BJ (cell line): ENCODE measurements around the gene RGS6. TPM values are rescaled to one million over a fixed set of nuclear protein-coding genes. Genes with fewer than 3 reads are reported as not detected.

Experiments used
- CTCF ChIA-PET: fragments of 350-600 bp; formaldehyde crosslinking; extraction: SDS; loops from one replicate; lab custom pipeline; 2021; ENCODE audit warnings: antibody characterized with exemption, inconsistent platforms; lab: Yijun Ruan, JAX
- POLR2A ChIA-PET: fragments of 300-600 bp; sonication (Branson Sonifier 250); formaldehyde crosslinking; extraction: SDS; loops from one replicate; lab custom pipeline; 2021; ENCODE audit warnings: antibody characterized with exemption; lab: Charles Lee
- DNase-seq: peaks from one replicate; pipeline ENCODE4 v3.0.0-alpha.2; 2011; ENCODE audit warnings: low read depth
- H3K27me3 ChIP-seq: 2 replicates; pipeline ENCODE4 v1.6.0; 2011; ENCODE audit warnings: low read length; ENCODE audit not compliant: control insufficient read depth, insufficient read depth
- H3K36me3 ChIP-seq: 2 replicates; pipeline ENCODE4 v1.5.1; 2011; ENCODE audit warnings: low read length; ENCODE audit not compliant: control insufficient read depth, insufficient read depth
- H3K4me3 ChIP-seq: 2 replicates; pipeline ENCODE4 v1.5.1; 2011; ENCODE audit warnings: low read depth, mild to moderate bottlenecking, control low read depth, low read length
- CTCF ChIP-seq: IDR thresholded peaks from 2 replicates; pipeline ENCODE4 v1.5.1; 2011; ENCODE audit warnings: low read depth, mild to moderate bottlenecking, control low read depth, inconsistent platforms, low read length, moderate library complexity; ENCODE audit not compliant: insufficient read depth
- polyA plus RNA-seq: library from polyadenylated mRNA; depleted of rRNA; stranded (reverse); fragments of >200 nt; gene quantifications from 2 replicates; pipeline ENCODE4 v1.2.3, GENCODE V29; 2011

RGS6 gene
- polyA plus RNA-seq, 1 experiment, result not detected

- POLR2A ChIA-PET, result no interaction called here
- H3K4me3 ChIP-seq, result no peak overlapping the region
- no peak for DNase-seq
- no peak for TF ChIP-seq CTCF
- CTCF ChIA-PET, result interaction anchor here (0.7 kb wide), 1 partner anchor 1380 kb away, joined by 3 read pairs; no protein-coding TSS in a partner anchor
- H3K36me3 ChIP-seq, result no peaks in the 10 kb centered on the region
- H3K27me3 ChIP-seq, result no peaks in the 10 kb centered on the region
Measured at GRCh38 chr14:72010474-72010873, 78.2 kb downstream of the RGS6 start.

GRCh38 chr14:72013721-72014345 lies 81.6 kb downstream of the RGS6 start:
- ChIA-PET POLR2A (no interaction called here), CTCF (no interaction called here)
- Histone ChIP-seq H3K27me3 (no peaks in the 10 kb centered on the region), H3K36me3 (no peaks in the 10 kb centered on the region), H3K4me3 (no peak overlapping the region)
- DNase-seq, result no peak
- TF ChIP-seq CTCF, result no peak

GRCh38 chr14:72014486-72014885 lies 82.3 kb downstream of the RGS6 start:
- CTCF ChIA-PET, result no interaction called here
- POLR2A ChIA-PET, result no interaction called here
- Histone ChIP-seq H3K27me3 (no peaks in the 10 kb centered on the region), H3K36me3 (no peaks in the 10 kb centered on the region), H3K4me3 (no peak overlapping the region)
- TF ChIP-seq CTCF, result no peak
- DNase-seq, result no peak

GRCh38 chr14:72017290-72017689 lies 85.1 kb downstream of the RGS6 start:
- no peak for TF ChIP-seq CTCF
- ChIA-PET CTCF (no interaction called here), POLR2A (no interaction called here)
- Histone ChIP-seq H3K36me3 (no peaks in the 10 kb centered on the region), H3K27me3 (no peaks in the 10 kb centered on the region), H3K4me3 (no peak overlapping the region)
- no peak for DNase-seq

- no peak for TF ChIP-seq CTCF
- POLR2A ChIA-PET, result no interaction called here
- CTCF ChIA-PET, result interaction anchor here (1.0 to 1.2 kb wide), 4 partner anchors 17 to 25 kb away, joined by 3 read pairs; no protein-coding TSS in a partner anchor
Measured at GRCh38 chr14:72023128-72024042, 91.2 kb downstream of the RGS6 start.

More at GRCh38 chr14:72023128-72024042, 91.2 kb downstream of the RGS6 start:
- H3K27me3 ChIP-seq, result no peaks in the 10 kb centered on the region
- H3K36me3 ChIP-seq, result no peaks in the 10 kb centered on the region
- no peak for DNase-seq
- no peak overlapping the region for H3K4me3 ChIP-seq
